Suppressor macrophage (primary cell): ENCODE results near the gene EFEMP2.

Experiments used
- DNase-seq, 4 experiments: peaks; one replicate each; pipeline ENCODE4 v3.0.0-alpha.2; 2020 to 2022

The EFEMP2 gene

DNA sequence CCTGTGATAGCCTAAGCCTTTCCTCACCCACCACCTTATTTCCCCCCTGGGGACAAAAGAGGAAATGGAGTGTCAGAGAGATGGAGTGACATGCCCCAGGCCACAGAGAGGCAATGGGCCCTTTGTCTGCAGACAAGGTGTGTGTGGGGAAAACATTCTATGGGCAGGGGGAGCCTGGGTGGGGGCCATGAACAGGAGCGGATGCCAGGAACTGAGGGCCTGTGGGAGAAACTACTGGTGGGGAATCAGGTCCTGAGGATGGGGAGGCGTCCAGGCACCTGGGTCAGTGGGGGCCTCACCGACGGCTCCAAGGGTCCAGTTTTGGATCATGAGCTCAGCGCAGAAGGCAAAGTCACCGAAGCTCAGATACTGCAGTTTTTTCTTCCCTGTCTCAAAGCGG is 12.6 kb upstream of the EFEMP2 start:
- peak in 1 of 4 experiments; percentile 0 for DNase-seq

DNA sequence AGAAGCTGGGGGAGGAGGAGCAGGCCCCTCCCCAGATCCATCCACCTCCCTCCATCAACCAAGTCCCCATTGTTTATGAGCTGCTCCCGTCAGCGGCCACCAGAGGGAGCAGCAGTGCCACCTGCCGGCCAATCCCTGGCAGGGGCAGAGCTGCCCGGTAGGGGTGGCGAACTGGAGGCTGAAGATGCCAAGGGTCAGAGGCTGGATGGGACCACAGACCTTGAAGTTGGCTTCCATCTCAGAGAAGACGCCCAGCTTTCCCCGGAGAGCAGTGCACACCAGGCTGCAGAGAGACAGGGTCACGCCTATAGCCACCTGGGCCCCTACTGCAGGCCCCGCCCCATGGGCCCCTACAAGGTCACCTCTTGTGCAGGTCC is 12.1 kb upstream of the EFEMP2 start:
- peak; percentile 88 to 93 (median 92) for DNase-seq

DNA sequence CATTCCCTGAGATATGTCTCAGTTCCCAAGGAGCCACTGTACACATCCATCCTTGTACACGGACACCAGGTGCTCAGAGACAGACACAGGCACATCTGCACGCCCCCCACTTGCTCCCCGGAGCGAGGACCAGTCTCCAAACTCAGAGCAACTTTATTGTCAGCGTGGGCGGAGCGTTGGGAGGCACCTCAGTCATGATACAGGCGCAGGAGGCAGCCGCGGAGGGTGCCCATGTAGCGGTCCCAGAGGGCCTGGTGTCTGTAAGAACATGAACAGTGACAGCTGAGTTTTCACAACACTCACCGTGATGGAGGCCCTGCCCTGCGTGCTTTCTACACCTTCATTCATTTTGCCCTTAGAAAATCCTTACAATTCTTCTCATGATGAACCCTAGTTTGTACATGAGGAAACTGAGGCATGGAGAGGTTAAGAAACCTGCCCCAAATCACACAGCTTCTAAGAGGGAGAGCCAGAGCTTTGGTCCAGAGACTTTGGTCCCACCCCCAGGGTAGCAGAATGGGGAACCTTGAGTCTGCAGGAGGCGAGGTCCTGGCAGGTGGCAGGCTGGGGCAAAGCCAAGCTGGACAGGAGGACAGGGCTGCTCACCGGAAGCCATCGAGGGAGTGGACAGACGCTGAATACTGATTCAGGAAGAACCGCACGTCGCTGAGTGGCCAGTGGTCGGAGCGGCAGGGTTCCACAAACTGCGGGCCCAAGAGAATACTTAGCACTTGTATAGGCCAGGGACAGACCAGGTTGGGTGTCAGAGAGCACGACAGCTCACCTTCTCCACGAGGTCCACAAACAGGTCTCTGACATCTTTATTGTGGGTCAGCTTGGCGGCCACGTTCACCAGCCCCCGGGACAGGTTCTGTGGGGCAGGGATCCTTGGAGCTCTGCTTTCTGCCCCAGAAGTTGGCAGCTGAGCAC is 11.5 kb upstream of the EFEMP2 start:
- peak in 1 of 4 experiments; percentile 1 for DNase-seq

DNA sequence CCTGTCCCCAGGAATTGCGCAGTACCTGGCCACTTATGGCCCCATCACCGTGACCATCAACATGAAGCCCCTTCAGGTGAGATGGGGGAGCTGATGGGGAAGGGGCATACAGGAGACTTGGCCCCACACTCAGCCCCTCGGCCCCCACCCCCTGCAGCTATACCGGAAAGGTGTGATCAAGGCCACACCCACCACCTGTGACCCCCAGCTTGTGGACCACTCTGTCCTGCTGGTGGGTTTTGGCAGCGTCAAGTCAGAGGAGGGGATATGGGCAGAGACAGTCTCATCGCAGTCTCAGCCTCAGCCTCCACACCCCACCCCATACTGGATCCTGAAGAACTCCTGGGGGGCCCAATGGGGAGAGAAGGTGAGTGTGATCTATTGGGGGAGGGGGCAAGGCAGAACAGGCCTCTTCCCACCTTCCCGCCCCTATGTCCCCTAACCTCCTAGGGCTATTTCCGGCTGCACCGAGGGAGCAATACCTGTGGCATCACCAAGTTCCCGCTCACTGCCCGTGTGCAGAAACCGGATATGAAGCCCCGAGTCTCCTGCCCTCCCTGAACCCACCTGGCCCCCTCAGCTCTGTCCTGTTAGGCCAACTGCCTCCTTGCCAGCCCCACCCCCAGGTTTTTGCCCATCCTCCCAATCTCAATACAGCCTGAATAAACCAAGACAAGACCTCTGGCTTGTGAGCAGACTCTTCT is 10.6 kb upstream of the EFEMP2 start:
- no peak for DNase-seq

DNA sequence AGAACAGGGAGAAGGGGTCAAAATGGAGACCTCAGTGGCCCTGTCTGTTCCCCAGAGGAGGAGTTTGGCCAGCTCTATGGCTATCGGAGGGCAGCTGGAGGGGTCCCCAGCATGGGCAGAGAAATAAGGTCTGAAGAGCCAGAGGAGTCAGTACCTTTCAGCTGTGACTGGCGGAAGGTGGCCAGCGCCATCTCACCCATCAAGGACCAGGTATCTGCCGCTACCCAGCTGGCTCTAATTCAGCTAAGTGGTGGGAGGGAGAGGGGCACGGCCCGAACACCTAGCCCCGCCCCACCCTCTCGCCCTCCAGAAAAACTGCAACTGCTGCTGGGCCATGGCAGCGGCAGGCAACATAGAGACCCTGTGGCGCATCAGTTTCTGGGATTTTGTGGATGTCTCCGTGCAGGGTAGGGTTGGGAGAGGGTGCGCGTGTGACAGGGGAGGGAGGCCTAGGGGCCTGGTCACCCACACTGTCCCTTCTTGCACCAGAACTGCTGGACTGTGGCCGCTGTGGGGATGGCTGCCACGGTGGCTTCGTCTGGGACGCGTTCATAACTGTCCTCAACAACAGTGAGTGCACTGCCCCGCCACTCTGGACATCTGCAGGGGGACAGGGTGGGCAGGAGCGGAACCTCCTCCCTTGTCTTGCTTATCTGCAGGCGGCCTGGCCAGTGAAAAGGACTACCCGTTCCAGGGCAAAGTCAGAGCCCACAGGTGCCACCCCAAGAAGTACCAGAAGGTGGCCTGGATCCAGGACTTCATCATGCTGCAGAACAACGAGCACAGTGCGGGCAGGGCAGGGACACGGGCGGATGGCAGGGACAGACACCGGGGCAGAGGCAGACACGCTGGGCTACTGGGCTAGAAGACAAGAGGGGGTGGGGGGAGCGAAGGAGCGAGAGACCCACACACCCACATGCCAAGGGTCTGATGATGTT is 9.8 kb upstream of the EFEMP2 start:
- peak in 1 of 4 experiments; percentile 1 for DNase-seq

DNA sequence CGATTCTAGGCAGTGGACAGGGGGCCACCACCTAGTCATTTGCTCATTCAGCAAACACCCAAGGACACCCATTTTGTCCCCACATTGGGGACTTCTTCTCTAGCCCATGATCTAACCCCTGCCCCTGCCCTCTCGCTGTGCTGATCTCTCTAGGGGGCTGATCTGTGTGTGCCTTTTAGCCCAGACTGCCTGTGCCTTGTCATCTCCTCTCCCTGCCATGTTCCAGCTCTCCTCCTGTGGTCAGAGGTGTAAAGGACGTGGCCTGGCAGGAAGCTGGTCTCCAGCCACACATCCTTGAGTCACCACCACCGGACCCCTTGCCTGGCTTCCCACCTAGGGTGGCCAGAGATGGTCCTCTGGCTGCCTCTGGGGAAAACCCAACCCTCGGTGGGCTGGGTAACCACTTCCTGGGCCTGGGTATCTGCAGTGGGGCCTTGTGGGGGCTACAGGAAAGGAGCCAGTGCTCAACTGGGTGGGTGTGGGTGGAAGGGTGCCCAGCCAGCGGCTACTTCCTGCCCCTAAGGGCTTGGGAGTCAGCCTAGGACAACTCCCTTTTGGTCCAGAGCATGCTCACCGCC is 8.3 kb upstream of the EFEMP2 start:
- DNase-seq: peak in 1 of 4 experiments; percentile 6

DNA sequence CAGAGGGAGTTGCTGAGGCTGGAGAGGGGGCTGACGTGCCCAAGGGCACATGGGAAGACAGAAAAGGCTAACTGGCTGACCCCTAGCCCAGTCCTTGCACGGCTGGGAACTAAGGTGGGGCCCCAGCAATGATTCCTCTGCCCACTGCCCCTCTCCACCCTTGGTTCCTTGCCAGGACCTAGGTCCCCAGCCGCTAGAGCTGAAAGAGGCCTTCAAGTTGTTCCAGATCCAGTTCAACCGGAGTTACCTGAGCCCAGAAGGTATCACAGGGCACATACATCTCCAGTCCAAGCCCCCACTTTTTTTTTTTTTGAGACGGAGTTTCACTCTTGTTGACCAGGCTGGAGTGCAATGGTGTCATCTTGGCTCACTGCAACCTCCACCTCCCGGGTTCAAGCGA is 7.4 kb upstream of the EFEMP2 start:
- DNase-seq: no peak

DNA sequence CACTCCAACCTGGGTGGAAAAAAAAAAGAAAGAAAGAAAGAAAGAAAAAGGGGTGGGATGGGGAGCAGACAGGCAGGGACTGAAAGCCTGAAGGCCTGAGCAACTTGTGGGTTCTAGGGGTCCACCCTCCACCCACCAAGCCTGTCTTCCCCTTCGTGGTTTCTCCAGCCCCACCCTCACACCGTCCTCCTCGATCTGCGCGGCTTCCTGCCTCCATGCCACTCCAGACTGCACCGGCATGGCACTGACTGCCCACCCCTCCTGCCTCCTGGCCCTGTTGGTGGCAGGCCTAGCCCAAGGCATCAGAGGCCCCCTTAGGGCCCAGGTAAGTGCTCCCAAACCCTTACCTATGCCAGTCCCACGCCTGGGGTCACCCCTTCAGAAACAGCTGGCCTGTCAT is 7.0 kb upstream of the EFEMP2 start, which contains the start of gene CTSW:
Gene CTSW, plus strand, starts transcription at position 221 of the 400 bp plus-strand sequence. Its CDS starts 18 bp downstream, at position 239.
- DNase-seq: peak in 3 of 4 experiments; percentile 25 to 46 (median 42)

DNA sequence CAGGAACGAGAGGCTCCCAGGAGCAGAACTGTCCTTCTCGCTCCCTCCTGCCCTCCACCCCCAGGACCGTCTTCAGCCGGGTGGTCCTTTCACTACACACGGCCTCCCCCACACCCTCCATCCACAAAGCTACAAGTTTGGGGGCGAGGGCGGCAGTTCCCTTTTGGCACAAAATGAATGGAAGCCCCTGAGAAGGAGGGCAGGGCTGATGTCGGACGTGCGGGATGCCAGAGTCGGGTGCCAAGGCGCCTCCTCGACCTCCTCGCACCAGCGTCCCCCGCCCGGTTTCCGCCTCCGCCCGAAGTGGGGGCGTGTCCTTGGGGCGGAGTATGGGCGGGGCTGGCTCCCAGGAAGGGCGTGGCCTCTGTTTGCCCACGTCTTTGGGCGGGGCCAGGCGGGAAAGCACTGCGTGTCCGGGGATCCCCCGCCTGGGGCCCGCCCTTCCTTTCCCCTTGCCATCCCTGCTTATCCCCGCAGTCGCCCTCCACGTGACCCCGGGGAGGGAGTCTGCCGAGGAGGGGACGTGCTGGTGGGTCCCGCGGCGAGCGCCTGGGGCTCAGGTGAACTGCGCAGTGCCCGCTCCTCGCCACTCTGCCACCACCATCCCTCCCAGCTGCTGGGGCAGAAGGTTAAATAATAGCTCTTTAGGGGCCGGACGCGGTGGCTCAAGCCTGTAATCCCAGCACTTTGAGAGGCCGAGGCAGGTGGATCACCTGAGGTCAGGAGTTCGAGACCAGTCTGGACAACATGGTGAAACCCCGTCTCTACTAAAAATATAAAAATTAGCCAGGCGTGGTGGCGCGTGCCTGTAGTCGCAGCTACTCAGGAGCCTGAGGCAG is 937 bp upstream of the EFEMP2 start:
- peak; percentile 93 to 98 (median 96) for DNase-seq

DNA sequence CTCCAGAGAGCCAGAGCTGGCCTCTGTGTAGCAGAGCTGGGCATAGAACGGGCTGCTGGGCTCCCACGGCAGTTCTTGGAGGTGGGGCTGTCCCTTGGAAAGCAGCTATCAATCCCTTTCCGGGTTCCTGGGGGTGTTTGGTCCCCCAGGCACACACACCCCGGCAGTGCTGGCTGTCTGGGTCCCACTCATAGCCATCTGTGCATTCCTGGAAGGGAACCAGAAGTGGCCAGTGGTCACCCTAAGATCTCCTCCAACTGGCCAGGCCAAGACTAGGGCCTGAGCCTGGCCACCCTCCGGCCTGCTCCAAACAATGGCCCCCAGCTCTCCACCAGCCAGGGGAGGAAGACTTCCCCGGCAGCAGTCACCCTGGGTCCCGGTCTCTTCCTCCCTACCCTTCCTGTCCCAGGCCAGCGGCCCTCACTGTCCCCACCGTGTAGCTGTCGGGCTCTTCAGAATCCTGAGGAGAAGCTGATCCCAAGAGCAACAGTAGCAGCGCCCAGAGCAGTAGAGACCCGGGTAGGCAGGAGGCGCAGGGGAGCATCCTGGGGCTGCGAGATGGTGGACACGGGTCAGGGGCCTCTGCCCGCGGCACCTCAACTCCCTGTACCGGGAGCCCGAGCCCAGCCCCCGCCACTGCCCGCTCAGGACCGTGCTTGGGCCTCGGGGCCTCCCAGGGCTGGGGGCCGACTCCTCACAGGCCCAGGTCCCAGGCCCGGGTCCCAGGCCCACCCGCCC is 620 bp downstream of the EFEMP2 start:
- no peak for DNase-seq

DNA sequence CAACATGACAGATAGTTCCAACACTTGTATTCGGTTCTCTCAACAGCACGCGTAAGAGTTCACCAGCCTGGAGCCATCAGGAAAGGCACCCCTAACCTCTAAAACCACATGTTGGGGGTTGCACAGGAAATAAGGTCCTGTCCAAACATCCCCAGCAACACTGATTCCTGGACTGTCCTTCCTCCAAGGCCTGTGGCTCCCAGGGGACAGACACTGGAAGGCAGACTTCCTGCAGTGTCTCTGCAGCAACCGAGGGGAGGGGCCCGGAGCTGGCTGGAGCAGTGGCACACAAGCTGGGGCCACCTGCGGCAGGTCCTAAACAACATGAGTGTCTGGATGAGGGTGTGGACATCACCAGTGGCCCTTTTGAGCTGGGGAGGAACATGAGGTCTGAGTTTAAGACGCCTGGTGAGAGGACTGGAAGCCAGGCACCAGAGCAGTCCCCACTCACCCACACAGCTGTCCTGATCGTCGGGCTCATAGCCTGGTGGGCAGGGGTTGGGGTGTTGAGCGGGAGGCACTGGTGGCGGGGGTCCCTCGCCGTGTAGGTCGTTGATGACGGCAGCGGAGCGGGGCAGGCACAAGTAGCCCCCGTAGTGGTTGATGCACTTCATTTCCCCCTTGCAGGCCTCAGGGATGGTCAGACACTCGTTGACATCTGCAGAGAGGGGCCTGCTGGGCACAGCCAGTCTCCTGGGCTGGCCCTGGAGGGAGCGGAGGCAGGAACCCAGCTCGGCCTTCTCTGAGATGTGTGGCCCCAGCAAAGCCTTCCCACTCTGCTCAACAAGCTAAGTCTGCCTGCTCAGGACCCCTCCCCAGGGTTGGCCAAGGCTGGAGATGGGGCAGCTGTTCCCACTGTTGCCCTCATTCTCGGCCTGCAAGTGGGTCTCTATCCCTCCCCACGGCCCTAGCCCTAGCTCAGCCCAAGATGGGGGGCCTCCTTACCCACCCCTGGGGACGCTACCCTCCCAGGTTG is 1.6 kb downstream of the EFEMP2 start:
- DNase-seq: no peak

DNA sequence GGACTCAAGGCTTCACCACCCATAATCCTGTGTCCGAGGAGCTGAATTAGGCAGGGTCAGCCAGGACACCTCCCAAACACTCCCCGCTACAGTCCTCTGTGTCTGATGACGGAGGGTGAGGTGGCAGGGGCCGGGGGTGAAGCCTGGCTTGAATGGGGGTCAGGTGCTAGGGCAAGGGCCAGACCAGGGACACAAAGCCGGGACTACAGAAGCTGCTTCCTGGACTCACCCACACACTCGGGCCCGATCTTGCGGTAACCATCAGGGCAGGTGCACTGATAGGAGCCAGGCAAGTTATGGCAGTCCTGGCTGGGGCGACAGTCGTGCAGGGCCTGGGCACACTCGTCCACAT is 2.3 kb downstream of the EFEMP2 start:
- no peak for DNase-seq

DNA sequence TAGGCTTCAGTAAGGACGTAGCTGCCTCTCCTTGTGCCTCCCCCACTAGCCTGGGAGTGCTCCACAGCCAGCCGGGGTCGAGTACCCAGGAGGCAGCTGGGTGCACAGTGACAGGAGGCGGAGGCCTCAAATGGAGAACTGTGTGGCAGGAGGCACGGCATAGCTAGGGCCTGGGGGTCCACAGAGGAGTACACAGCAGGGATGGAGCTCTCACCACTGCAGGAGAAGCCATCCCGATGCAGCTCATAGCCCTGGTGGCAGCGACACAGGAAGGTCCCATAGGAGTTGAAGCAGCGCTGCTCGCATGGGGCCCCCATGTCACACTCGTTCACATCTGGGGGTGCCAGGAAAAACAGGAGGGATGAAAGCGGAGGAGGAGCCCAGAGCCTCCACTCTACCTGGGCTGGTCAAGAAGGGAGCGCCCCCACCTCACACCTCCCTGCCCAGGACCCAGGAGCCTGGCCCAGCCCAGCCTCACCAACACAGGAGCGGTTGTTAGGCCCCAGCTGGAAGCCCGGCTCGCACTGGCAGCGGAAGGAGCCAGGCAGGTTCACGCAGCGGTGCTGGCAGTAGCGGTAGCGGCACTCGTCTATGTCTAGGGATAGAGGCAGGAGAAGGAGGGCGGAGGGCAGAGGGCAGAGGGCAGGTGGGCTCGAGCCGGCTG is 2.8 kb downstream of the EFEMP2 start:
- no peak for DNase-seq

DNA sequence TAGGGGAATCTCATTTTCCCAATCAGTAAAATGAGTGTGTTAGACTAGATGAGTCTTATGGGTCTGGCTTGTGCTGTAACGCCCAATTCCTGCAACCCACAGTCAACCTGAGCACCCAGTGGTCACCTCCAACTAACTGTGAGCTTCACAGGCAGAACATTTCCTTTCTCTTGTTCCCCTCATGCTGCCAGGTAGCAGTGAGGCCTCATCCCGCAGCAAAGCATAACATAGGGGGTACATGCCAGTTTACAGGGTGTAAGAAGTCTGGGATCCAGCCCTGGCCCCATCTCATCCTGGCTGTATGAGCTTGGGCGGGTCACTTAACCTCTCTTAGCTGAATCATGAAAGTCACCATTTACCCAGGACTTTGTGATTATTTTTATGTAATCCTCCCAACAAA is 3.7 kb downstream of the EFEMP2 start:
- no peak for DNase-seq

DNA sequence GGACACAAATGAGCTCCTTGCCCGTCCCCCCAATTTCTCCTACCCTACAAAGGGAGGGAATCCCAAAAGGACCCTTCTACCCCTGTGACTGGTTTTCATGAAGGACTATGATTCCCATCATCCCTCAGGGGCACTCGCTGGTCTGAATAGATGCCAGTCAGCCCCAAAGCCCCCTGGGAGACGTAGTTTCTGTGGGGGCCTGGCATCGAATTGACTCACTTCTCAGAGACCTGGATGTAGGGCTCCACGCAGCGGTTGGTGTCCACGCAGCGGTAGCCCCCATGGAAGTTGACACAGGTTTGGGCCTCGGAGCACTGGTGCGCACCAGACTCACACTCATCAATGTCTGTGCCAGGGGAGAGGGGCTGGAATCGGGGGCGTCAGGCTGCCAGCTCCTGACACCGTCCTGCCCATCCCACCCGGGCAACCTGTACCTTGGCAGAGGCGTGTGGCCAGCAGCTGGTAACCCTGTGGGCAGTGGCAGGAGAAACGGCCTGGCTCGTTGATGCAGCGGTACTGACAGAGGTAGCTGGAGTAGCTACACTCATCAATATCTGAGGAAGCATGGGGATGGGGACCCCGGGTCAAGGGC is 4.4 kb downstream of the EFEMP2 start:
- DNase-seq: no peak

DNA sequence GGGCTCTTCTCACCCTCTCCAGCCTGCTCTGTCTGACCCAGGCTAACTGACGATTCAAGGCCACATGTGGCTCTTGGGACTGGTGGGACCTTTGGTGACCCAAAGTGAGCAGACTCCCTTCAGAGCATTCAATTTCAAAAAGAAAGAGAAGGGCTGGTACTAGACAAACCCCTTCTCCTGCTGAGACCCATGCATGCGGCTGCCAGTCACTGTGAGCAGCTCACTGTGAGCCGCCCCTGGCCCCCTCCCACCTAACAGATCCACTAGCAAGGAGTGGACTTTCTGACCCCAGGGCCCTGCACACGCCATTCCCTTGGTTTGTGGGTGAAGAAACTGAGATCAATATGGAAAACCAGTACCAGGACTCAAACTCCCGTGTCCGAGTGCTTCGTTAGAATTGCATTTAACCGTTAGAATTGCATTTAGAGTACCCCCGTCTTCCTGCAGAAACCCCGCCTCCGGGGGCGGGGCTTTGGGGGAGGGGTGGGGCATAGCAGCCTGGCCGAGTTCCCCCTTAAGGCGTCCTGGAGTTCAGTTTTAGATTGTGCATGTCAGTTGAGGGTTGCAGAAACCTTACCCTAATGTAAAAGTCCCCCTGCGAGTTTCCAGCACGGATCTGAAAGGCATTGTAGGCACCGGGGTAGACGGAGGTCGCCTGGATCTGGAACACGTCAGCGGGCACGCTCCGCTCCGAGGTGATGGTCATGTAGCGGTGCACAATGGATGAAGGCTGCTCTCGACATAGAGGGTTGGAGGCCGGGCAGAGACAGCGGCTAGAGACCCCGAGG is 5.1 kb downstream of the EFEMP2 start:
- peak in 1 of 4 experiments; percentile 50 for DNase-seq

DNA sequence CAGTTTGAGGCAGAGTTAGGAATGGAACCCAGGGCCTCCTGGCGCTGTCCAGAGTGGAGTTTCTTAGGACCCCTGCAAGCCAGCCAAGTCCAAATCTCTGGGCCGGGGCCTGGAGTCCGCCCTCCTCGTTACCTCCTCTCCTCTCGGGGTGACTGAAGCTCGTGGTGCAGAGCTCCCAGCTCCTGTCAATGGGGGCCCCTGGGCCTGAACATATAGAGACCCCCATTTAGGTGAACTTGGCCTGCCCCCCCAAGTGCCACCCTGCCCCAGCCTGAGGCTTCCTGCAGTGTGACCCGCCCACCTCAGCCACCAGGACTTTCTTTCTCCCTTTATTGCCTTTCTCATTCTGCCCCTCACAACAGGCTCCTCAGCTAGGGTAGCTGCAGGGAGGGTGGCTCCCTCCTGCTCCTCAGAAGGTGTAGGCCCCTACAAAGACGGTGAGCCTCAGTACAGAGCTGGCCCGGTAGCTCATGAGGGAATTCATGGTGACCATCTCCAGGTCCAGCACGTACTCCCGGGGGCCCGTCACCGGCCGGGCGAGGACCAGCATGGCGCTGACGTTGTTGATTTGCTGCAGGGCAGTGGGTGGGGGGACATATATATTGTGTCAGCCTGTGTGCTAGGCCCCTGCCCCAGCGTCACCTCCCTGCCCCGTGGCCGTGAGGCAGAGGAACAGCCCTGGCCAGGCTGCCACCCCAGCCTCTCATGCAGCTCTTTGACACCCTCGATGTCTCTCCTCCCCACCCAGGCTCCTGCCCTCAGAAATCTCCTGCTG is 5.9 kb downstream of the EFEMP2 start:
- DNase-seq: no peak
